ENCODE data around the gene NBPF1. TPM values are rescaled to one million over a fixed set of nuclear protein-coding genes. Genes with fewer than 3 reads are reported as not detected.
"Not testable (repeated sequence)": the region's sequence is repeated elsewhere in the genome, so short reads cannot be mapped to it uniquely, and the experiment has no call there.

Gene NBPF1
- total RNA-seq, 1 donor from 2014 or later, result 20.1 TPM

DNA sequence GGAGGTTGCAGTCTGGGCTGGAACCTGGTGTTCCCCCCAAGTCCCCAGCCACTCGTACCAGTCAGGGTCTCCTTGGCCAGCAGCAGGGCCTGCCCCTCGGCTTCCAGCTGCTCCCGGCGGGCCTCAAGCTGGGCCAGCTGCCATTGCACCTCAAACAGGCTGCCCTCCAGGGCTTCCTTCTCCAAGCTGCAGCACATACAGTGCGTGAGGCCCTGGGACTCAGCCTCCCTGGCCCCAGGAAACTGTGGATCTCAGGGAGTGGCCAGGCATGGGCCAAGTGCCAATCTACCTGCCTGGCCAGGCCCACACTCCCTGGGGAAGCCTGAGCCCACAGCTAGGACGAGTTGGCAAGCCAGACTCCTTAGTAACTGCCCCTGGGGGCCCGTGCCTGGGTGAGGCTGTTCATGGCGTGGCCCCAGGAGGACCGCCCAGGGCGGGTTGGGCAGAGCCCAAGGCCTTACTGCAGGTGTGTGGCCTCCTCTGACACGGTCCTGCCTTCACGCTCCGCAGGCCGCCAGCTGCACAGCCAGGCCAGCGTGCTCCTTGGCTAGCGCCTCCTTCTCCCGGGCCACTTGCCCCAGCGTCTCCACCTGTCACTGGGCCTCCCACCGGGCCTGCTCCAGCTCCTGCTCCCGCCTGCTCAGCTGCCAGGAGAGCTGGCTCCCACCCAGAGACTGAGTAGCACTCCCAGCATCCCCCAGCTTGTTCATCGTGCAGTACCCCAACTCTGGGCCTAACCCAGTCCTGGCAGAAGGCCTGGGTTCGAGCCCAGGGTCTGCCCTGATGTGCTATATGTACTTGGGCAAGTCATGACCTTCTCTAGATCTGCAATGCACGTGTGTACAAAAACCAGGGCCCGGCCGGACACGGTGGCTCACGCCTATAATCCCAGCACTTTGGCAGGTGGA is 10.7 kb upstream of the NBPF1 start:
- peak; percentile 80 for DNase-seq (ENCODE audit: low read depth)

DNA sequence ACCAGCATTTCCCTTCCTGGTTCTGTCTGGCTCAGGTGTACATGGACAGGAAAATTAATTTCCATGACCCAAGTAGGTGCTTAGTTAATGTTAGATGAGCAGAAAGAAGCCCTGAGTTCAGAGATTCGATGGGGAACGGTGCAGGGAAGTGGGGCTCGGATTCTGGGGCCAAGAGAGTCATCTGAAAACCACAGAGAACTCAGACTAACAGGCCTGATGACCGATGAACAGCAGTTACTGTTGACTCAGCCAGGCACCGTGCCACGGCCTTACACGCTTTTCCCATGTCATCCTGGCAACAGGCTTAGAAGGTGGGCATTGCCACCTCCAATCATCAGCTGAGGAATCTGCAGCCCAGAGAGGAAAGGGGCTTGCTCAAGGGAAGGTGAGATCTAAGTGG is 10.0 kb upstream of the NBPF1 start:
- peak; percentile 90 for DNase-seq (ENCODE audit: low read depth)

DNA sequence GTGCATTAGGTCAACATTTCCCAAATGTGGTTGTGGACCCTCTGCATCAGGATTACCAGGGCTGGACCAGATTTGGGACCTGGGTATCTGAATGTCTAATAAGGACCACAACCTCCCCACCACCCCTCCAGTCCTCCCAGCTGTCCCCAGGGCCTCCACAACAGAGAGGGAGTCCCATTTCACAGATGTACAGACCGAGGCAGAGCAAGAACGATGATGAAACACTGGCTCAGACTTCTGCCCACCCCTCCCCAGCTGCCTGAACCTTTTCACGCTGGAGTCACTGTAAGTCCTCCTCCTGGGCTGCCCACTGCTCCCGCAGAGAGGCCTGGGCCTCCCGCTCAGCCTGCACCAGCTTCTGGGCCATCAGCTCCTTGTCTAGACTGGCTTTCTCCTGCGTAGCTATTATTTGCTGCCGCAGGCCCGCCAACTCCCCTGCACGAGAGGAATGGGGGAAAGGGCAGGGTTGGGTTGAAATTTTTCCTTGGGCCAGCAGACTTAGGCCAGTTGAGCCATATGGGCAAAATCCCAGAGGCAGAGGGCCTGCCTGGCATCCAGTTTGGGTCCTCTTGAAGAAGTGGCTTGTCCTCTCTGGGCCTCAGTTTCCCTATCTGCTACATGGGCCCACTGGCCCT is 8.4 kb upstream of the NBPF1 start:
- not testable (repeated sequence) for DNase-seq (ENCODE audit: low read depth)

GRCh38 chr1:16621300-16621658 is 7.9 kb upstream of the NBPF1 start:
- no peak for DNase-seq (ENCODE audit: low read depth)

- not testable (repeated sequence) for DNase-seq (ENCODE audit: low read depth)
Measured at GRCh38 chr1:16619803-16620501, 6.6 kb upstream of the NBPF1 start.

DNA sequence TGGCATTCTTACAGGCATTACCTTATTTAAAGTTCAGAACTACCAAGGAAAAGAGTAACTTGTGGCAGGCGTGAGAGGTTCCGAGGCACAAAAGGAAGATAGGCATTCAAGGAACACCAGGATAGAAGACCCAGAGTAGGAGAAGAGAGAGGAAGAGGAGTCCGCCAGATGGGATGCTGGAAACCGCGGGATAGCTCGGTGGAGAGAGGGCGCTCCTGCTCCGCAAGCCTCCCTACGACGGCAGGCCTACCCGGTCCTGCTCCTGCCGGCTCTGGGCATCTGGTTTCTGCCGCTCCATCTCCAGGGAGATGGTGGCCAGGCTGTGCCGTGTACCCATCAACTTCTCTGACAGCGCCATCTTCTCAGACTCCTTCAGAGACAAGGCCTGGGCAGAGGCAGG is 5.4 kb upstream of the NBPF1 start:
- no peak for DNase-seq (ENCODE audit: low read depth)

GRCh38 chr1:16617778-16618580 is 4.6 kb upstream of the NBPF1 start:
- DNase-seq (ENCODE audit: low read depth), result no peak

DNA sequence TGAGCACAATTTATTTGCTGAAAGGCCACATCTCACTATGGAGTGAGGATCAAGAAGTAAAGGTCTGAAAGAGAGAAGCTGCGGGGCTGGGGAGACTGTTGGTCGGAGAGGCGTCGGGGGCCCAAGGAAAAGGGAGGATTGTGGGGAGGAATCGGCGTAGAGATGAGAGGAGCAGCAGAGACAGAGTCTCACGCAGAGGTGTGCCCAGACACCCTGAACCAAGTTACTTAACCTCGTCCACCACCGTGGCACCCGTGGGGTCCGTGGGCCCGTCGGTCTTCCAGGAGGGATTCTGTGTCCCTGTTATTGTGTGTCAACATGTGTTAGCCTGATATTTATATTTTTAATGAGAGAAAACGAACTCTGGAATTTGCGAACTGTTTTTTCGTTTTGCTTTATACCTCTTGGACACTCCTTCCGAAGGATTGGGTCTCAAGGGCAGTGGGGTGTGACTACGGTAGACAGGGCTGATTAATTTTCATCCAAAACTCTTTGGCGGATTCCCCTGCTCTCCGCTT is 3.8 kb upstream of the NBPF1 start:
- DNase-seq (ENCODE audit: low read depth), result no peak

- no peak for DNase-seq (ENCODE audit: low read depth)
Measured at GRCh38 chr1:16615253-16616252, 2.2 kb upstream of the NBPF1 start.

GRCh38 chr1:16614361-16615252 is 1.2 kb upstream of the NBPF1 start:
- DNase-seq (ENCODE audit: low read depth), result no peak

DNA sequence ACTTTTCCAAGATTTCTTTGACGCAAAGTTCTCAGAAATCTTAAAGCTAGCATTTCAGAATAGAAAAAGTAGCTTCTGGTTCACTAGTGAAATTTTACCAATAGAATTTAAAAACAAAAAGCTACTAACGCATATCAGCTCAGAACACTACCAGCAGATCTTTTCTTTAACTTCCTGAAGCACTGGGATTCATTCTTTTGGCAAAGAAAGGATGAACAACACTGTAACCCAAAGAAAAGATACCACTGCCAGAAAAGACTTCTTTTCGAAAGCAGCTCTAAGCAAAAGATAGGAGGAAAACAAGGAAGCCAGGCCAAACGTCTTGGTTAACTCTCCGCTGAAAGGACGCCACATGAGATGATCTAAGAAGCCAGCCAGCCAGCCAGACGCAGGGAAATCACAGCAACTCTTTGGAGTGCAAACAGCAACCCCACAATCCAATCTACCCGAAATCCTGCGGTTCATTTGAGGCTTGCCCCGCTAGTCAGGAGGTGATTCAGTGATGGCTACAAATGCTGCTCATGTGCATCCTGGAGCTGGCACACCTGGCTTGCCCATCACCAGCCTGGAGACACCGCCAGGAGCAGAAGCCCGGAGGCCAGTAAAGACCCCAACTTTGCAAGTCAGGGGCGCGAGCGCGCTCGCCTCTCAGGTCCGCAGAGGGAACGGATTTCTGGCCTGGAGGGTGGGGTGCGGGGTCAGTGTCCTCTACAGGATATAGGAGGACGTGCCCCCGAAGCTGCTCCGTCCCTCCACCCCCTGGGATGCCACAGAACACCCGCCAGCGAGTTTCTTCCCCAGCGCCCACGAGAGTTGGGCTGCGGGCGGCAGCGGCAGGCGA is 812 bp downstream of the NBPF1 start:
- DNase-seq (ENCODE audit: low read depth), result peak; percentile 90

DNA sequence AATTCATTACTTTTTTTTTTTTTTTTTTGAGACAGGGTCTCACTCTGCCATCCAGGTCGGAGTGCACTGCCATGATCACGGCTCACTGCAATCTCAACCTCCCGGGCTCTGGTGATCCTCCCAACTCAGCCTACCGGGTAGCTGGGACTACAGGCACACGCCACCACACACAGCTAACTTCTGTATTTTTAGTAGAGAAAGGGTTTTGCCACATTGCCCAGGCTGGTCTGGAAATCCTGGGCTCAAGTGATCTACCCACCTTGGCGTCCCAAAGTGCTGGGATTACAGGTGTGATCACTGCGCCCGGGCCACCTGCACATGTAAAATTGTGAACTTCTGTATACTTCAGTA is 1.4 kb downstream of the NBPF1 start:
- DNase-seq (ENCODE audit: low read depth), result not testable (repeated sequence)

DNA sequence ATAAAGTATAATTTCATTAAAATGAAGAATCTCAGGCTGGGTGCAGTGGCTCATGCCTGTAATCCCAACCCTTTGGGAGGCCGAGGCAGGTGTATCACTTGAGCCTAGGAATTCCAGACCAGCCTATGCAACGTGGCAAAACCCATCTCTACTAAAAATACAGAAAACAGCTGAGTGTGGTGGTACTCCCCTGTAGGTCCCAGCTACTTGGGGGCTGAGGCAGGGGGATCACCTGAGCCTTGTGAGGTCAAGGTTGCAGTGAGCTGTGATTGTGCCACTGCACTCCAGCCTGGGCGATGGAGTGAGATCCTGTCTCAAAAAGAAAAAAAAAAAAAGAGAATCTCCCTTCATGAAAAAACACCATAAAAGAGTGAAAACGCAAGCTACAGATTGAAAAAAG is 2.2 kb downstream of the NBPF1 start:
- DNase-seq (ENCODE audit: low read depth), result not testable (repeated sequence)

DNA sequence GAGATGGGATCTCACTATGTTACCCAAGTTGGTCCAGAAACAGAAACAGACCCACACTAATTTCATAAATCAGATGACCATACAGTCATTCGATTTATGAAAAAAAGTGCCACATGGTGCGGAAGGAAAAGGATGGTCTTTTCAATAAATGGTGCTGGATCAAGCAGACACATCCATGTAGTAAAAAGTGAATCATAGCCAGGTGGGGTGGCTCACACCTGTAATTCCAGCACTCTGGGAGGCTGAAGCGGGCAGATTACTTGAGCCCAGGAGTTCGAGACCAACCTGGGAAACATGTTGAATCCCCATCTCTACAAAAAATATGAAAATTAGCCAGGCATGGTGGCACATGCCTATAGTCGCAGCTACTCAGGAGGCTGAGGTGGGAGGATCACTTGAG is 2.8 kb downstream of the NBPF1 start:
- not testable (repeated sequence) for DNase-seq (ENCODE audit: low read depth)

- DNase-seq (ENCODE audit: low read depth), result not testable (repeated sequence)
Measured at GRCh38 chr1:16609761-16610160, 3.6 kb downstream of the NBPF1 start.

GRCh38 chr1:16608838-16609560 is 4.4 kb downstream of the NBPF1 start:
- no peak for DNase-seq (ENCODE audit: low read depth)
